Measurements from ENCODE around the gene TARBP2. TPM values are rescaled to one million over a fixed set of nuclear protein-coding genes. Genes with fewer than 3 reads are reported as not detected.
A peak's percentile ranks its signal among the peaks of the same experiment; 100 is the strongest.
"Not testable (repeated sequence)": the region's sequence is repeated elsewhere in the genome, so short reads cannot be mapped to it uniquely, and the experiment has no call there.

The TARBP2 gene
- total RNA-seq, 1 experiment from 2014 or later, result 47.8 TPM

DNA sequence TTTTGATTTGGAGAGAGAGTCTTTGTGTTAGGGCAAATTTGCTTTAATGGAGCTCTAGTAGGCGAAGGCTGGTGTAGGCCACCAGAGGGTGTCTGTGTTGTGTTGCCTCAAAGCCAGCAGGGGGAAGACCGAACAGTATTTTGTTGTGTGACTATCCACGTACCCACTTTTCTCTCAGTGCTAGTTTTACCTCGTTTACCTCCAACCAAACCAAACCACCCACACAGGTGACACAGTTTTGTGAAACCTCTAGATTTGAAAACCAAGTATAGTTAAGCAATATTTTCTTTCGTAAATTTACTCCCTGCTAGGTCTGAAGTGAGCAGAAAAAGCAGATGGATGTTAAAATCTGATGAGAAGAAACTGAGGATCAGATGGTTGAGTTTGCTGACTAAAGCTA lies 42.5 kb downstream of the TARBP2 start:
- H2AFZ ChIP-seq, result no peak overlapping the region
- H3K9me3 ChIP-seq (ENCODE audit: insufficient read depth, low read depth), result no peaks in the 10 kb centered on the region
- peaks cover 16% of the 10 kb centered on the region for H3K4me1 ChIP-seq (replicated peaks; ENCODE audit: insufficient read depth)
- H3K36me3 ChIP-seq (ENCODE audit: low read depth), result peaks cover 11% of the 10 kb centered on the region; the same call in 1 of the 2 replicates
- H3K27ac ChIP-seq, result 0 out of 2 replicates have a peak overlapping the region, but pooled peaks have one; percentile 4
- DNase-seq, result peak in 1 of 2 experiments; percentile 19
- TF ChIP-seq EZH2 (IDR thresholded peaks at IDR 0.05; ENCODE audit: low read depth), result no peak
- TF ChIP-seq, protein P1, sequence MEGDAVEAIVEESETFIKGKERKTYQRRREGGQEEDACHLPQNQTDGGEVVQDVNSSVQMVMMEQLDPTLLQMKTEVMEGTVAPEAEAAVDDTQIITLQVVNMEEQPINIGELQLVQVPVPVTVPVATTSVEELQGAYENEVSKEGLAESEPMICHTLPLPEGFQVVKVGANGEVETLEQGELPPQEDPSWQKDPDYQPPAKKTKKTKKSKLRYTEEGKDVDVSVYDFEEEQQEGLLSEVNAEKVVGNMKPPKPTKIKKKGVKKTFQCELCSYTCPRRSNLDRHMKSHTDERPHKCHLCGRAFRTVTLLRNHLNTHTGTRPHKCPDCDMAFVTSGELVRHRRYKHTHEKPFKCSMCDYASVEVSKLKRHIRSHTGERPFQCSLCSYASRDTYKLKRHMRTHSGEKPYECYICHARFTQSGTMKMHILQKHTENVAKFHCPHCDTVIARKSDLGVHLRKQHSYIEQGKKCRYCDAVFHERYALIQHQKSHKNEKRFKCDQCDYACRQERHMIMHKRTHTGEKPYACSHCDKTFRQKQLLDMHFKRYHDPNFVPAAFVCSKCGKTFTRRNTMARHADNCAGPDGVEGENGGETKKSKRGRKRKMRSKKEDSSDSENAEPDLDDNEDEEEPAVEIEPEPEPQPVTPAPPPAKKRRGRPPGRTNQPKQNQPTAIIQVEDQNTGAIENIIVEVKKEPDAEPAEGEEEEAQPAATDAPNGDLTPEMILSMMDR (conservative IDR thresholded peaks at IDR 0.05), result peak; percentile 76
- intact Hi-C loops (cut with micrococcal nuclease; ENCODE audit: unreplicated experiment), result loop anchor here (1.0 to 5.0 kb wide), 3 partner anchors 133 to 659 kb away; partner anchors contain the start of gene ATP5MC2
- no peaks in the 10 kb centered on the region for H3K9me2 ChIP-seq (ENCODE audit: insufficient read depth)
- H3K4me3 ChIP-seq, result no peak overlapping the region
- ChIA-PET POLR2A (ENCODE audit: unreplicated experiment) (interaction anchor here (0.7 kb wide), 1 partner anchor 116 kb away, joined by 5 read pairs; no protein-coding TSS in a partner anchor), CTCF (interaction anchor here (0.5 to 1.4 kb wide), 4 partner anchors 44 to 825 kb away, joined by 3 to 6 read pairs (median 3); partner anchors contain the start of gene ATP5MC2)
- peaks cover 21% of the 10 kb centered on the region for H3F3A ChIP-seq (ENCODE audit: insufficient read depth, low read depth)
- no TSS peak for BruUV-seq (replicated peaks)
- no peaks in the 10 kb centered on the region for H3K79me2 ChIP-seq (ENCODE audit: low read depth)
- no peaks in the 10 kb centered on the region for H3K27me3 ChIP-seq (ENCODE audit: insufficient read depth, low read depth)
- no peaks in the 10 kb centered on the region for H4K20me1 ChIP-seq (ENCODE audit: insufficient read depth)
- no peak overlapping the region for H3K4me2 ChIP-seq

DNA sequence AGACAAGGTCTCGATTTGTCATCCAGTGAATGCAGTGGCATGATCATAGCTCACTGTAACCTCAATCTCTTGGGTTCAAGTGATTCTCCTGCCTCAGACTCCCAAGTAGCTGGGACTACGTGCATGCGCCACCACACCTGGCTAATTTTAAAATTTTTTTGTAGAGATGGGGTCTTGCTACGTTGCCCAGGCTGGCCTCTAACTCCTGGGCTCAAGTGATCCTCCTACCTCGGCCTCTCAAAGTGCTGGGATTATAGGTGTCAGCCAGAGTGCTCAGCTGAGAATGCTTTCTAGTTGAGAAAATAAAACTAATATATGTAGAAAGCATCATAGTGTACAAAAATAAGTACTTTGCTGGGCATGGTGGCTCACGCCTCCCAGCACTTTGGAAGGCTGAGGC lies 47.3 kb downstream of the TARBP2 start:
- intact Hi-C loops (cut with micrococcal nuclease; ENCODE audit: unreplicated experiment); BruUV-seq (replicated peaks); H3K36me3 ChIP-seq (ENCODE audit: low read depth): not testable (repeated sequence)

DNA sequence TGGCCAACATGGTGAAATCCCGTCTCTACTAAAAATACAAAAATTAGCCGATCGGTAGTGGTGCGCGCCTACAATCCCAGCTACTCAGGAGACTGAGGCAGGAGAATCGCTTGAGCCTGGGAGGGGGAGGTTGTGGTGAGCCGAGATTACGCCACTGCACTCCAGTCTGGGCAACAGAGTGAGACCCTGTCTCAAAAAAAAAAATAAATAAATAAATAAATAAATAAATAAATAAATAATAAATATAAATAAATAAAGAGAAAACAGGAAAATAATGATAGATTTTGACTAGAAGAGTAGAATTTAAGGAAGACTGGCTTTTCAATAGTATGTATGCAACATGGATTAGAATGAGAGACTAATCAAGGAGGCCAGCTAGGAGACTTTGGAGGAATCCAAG lies 49.0 kb downstream of the TARBP2 start:
- H3K4me2 ChIP-seq; H3K9me2 ChIP-seq (ENCODE audit: insufficient read depth); CTCF ChIA-PET; H3K9me3 ChIP-seq (ENCODE audit: insufficient read depth, low read depth); H3K27me3 ChIP-seq (ENCODE audit: insufficient read depth, low read depth); H3K79me2 ChIP-seq (ENCODE audit: low read depth); H3K4me3 ChIP-seq; BruUV-seq (replicated peaks); DNase-seq; H3K4me1 ChIP-seq (replicated peaks; ENCODE audit: insufficient read depth); H3K27ac ChIP-seq; POLR2A ChIA-PET (ENCODE audit: unreplicated experiment); H3F3A ChIP-seq (ENCODE audit: insufficient read depth, low read depth); H2AFZ ChIP-seq; intact Hi-C loops (cut with micrococcal nuclease; ENCODE audit: unreplicated experiment); H3K36me3 ChIP-seq (ENCODE audit: low read depth); H4K20me1 ChIP-seq (ENCODE audit: insufficient read depth): not testable (repeated sequence)

More for the DNA sequence above, 47.3 kb downstream of the TARBP2 start:
- ChIA-PET POLR2A (ENCODE audit: unreplicated experiment) (interaction anchor here (0.6 kb wide), 1 partner anchor 15 kb away, joined by 4 read pairs; no protein-coding TSS in a partner anchor), CTCF (interaction anchor here (0.6 kb wide), 2 partner anchors 13 to 777 kb away, joined by 3 to 7 read pairs; partner anchors contain the start of gene COPZ1)
- H3K79me2 ChIP-seq (ENCODE audit: low read depth); H4K20me1 ChIP-seq (ENCODE audit: insufficient read depth); H3K27me3 ChIP-seq (ENCODE audit: insufficient read depth, low read depth); H3K4me2 ChIP-seq; DNase-seq; H2AFZ ChIP-seq; H3K9me3 ChIP-seq (ENCODE audit: insufficient read depth, low read depth); H3K9me2 ChIP-seq (ENCODE audit: insufficient read depth); H3K4me3 ChIP-seq; H3F3A ChIP-seq (ENCODE audit: insufficient read depth, low read depth); H3K4me1 ChIP-seq (replicated peaks; ENCODE audit: insufficient read depth); H3K27ac ChIP-seq: not testable (repeated sequence)

DNA sequence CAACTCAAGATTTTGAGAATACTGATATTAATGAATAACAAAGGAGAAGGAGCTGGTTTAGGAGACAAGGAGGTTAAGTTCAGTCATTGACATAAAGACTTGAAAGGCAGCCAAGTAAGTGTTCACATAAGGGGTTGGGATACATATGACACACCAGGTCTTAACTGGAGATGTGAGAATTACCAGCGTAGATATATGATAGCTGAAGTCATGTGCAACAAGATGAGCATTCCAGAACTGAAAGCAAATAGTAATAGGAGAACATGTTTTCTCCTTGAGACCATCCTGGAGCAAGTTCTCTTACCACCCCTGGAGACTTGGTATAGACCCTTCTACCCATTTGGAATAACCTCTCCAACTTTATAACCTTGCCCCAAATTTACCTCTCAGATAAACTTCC lies 49.5 kb downstream of the TARBP2 start:
- peaks cover 3% of the 10 kb centered on the region; the same call in 1 of the 2 replicates for H3F3A ChIP-seq (ENCODE audit: insufficient read depth, low read depth)
- ChIA-PET CTCF (no interaction called here), POLR2A (ENCODE audit: unreplicated experiment) (interaction anchor here (0.7 kb wide), 1 partner anchor 133 kb away, joined by 4 read pairs; no protein-coding TSS in a partner anchor)
- no peak overlapping the region for H2AFZ ChIP-seq
- H3K36me3 ChIP-seq (ENCODE audit: low read depth), result no peaks in the 10 kb centered on the region; the same call in 1 of the 2 replicates
- intact Hi-C loops (cut with micrococcal nuclease; ENCODE audit: unreplicated experiment), result no loop called here
- H3K4me3 ChIP-seq, result no peak overlapping the region
- H3K27ac ChIP-seq, result no peak overlapping the region
- no peaks in the 10 kb centered on the region for H3K79me2 ChIP-seq (ENCODE audit: low read depth)
- DNase-seq, result no peak
- H4K20me1 ChIP-seq (ENCODE audit: insufficient read depth), result no peaks in the 10 kb centered on the region
- no peaks in the 10 kb centered on the region for H3K9me2 ChIP-seq (ENCODE audit: insufficient read depth)
- H3K27me3 ChIP-seq (ENCODE audit: insufficient read depth, low read depth), result no peaks in the 10 kb centered on the region
- no peak overlapping the region for H3K4me2 ChIP-seq
- TF ChIP-seq, protein P1 (conservative IDR thresholded peaks at IDR 0.05), result no peak
- BruUV-seq (replicated peaks), result no TSS peak
- no peaks in the 10 kb centered on the region for H3K4me1 ChIP-seq (replicated peaks; ENCODE audit: insufficient read depth)
- H3K9me3 ChIP-seq (ENCODE audit: insufficient read depth, low read depth), result no peaks in the 10 kb centered on the region

Data from PC-9 (cell line).